Measurements from ENCODE around the gene FBXO31.

The FBXO31 gene

DNA sequence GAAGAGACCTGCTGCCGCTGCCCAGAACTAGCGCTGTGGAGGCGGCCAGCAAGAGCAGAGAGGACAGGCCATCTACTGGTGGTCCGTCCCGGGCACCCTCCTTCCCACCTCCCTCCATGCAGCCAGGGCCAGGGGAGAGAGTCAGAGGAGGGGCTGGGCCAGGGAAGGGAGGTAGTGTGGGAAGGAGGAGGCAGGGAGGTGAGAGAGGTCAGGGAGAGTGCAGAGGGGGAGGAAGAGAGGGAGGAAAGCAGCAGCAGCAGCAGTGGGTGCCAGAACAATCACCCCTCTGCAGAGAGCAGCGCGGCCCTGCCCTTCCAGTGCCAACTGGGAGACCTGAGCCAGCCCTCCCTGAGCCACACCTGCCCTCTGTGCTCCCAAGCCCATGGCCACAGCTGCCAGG lies 73.0 kb downstream of the FBXO31 start:
- no peaks in the 10 kb centered on the region for H3K9me3 ChIP-seq (ENCODE audit: low read length)
- H3K79me2 ChIP-seq (ENCODE audit: insufficient read depth, low read length) = no peaks in the 10 kb centered on the region
- no peak overlapping the region for H3K4me3 ChIP-seq (ENCODE audit: low read depth, low read length, poor library complexity, severe bottlenecking)
- H3K4me1 ChIP-seq (ENCODE audit: insufficient read depth, low read length, severe bottlenecking) = no peaks in the 10 kb centered on the region
- H2AFZ ChIP-seq (ENCODE audit: low read length) = no peak overlapping the region
- H3K9ac ChIP-seq (ENCODE audit: low read length) = no peak overlapping the region
- no peak overlapping the region for H3K4me2 ChIP-seq (ENCODE audit: low read length)
- no peaks in the 10 kb centered on the region for H3K27me3 ChIP-seq (ENCODE audit: insufficient read depth, low read length)
- H3K36me3 ChIP-seq (ENCODE audit: insufficient read depth, low read length) = no peaks in the 10 kb centered on the region; the same call in 1 of the 2 replicates
- H3K9me2 ChIP-seq (ENCODE audit: low read depth, low read length) = no peaks in the 10 kb centered on the region
- H3K27ac ChIP-seq (ENCODE audit: low read depth, low read length, poor library complexity, severe bottlenecking) = no peak overlapping the region
- no peaks in the 10 kb centered on the region for H4K20me1 ChIP-seq (ENCODE audit: insufficient read depth, low read length)
- no peaks in the 10 kb centered on the region for H3F3A ChIP-seq (ENCODE audit: insufficient read depth, low read length)
- TF ChIP-seq EZH2 (IDR thresholded peaks at IDR 0.05; ENCODE audit: borderline replicate concordance, low read length) = no peak
- TF ChIP-seq, protein P1, sequence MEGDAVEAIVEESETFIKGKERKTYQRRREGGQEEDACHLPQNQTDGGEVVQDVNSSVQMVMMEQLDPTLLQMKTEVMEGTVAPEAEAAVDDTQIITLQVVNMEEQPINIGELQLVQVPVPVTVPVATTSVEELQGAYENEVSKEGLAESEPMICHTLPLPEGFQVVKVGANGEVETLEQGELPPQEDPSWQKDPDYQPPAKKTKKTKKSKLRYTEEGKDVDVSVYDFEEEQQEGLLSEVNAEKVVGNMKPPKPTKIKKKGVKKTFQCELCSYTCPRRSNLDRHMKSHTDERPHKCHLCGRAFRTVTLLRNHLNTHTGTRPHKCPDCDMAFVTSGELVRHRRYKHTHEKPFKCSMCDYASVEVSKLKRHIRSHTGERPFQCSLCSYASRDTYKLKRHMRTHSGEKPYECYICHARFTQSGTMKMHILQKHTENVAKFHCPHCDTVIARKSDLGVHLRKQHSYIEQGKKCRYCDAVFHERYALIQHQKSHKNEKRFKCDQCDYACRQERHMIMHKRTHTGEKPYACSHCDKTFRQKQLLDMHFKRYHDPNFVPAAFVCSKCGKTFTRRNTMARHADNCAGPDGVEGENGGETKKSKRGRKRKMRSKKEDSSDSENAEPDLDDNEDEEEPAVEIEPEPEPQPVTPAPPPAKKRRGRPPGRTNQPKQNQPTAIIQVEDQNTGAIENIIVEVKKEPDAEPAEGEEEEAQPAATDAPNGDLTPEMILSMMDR (IDR thresholded peaks at IDR 0.05; ENCODE audit: low read length) = no peak

DNA sequence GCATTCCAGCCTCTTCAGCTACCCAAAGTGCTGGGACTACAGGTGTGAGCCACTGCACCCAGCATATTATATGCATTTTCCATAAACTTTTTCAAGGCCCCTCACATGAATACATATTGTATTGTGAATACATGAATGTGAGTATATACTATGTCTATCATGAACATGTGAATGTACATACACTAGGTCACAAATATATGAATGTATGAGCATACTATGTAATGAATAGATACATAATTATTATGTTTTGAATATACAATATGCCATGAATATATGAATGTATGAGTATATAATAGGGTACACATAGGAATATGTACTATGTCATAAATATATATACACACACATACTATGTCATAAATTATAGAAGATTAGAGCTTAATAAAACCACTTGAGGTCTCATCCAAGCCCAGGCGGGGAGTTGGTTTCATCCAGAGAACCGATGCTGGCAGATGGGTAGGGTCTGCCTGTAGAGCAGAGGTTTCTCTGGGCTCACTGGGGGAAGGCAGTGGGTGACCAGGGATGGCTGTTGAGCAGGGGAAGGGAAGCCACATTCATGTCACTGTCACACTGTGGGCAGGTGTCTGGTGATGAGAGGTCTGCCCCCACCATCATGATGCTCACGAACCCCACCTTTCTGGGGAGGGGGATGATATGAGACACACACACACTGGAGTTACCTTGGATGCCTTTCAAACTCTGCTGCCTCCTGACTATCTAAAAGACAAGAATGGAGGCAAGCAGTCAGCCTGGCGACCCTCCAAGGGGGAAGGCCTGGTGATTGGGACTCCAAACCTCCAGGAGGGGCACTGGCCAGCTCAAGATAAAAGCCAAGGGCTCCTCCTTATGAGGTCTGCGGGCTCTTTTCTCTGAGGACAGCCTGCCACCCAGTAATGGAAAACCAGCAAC lies 73.7 kb downstream of the FBXO31 start:
- Histone ChIP-seq H3K9me2 (ENCODE audit: low read depth, low read length) (no peaks in the 10 kb centered on the region), H3K4me2 (ENCODE audit: low read length) (no peak overlapping the region), H3F3A (ENCODE audit: insufficient read depth, low read length) (no peaks in the 10 kb centered on the region), H3K9ac (ENCODE audit: low read length) (no peak overlapping the region), H3K27ac (ENCODE audit: low read depth, low read length, poor library complexity, severe bottlenecking) (no peak overlapping the region), H4K20me1 (ENCODE audit: insufficient read depth, low read length) (no peaks in the 10 kb centered on the region), H2AFZ (ENCODE audit: low read length) (no peak overlapping the region), H3K36me3 (ENCODE audit: insufficient read depth, low read length) (no peaks in the 10 kb centered on the region; the same call in 1 of the 2 replicates), H3K9me3 (ENCODE audit: low read length) (no peaks in the 10 kb centered on the region), H3K4me1 (ENCODE audit: insufficient read depth, low read length, severe bottlenecking) (no peaks in the 10 kb centered on the region), H3K4me3 (ENCODE audit: low read depth, low read length, poor library complexity, severe bottlenecking) (no peak overlapping the region), H3K27me3 (ENCODE audit: insufficient read depth, low read length) (no peaks in the 10 kb centered on the region), H3K79me2 (ENCODE audit: insufficient read depth, low read length) (no peaks in the 10 kb centered on the region)
- TF ChIP-seq, protein P1 (IDR thresholded peaks at IDR 0.05; ENCODE audit: low read length) = no peak
- TF ChIP-seq EZH2 (IDR thresholded peaks at IDR 0.05; ENCODE audit: borderline replicate concordance, low read length) = no peak

DNA sequence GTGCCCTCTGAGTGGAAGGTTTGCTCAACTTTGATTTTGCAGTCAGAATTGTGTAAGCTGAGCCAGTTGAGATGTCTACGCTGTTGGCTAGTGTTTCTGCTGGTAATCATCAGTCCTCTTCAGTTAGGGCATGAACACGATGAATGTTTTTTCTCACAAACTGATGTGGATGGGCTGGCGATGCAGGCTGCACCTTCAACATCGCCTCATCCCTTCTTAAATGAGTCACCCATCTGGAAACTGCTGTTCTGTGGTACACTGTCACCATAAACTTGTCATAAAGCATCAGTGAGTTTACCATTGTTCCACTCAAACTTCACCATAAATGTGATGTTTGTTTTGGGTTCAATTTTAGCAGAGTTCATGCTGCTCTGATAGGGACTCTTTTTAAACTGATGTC lies 74.8 kb downstream of the FBXO31 start:
- no peaks in the 10 kb centered on the region for H3K4me1 ChIP-seq (ENCODE audit: insufficient read depth, low read length, severe bottlenecking)
- TF ChIP-seq, protein P1 (IDR thresholded peaks at IDR 0.05; ENCODE audit: low read length) = no peak
- TF ChIP-seq EZH2 (IDR thresholded peaks at IDR 0.05; ENCODE audit: borderline replicate concordance, low read length) = no peak
- no peaks in the 10 kb centered on the region for H3K9me2 ChIP-seq (ENCODE audit: low read depth, low read length)
- no peaks in the 10 kb centered on the region for H3K36me3 ChIP-seq (ENCODE audit: insufficient read depth, low read length)
- H3K27ac ChIP-seq (ENCODE audit: low read depth, low read length, poor library complexity, severe bottlenecking) = no peak overlapping the region
- no peaks in the 10 kb centered on the region for H3F3A ChIP-seq (ENCODE audit: insufficient read depth, low read length)
- no peaks in the 10 kb centered on the region for H3K79me2 ChIP-seq (ENCODE audit: insufficient read depth, low read length)
- H3K4me3 ChIP-seq (ENCODE audit: low read depth, low read length, poor library complexity, severe bottlenecking) = no peak overlapping the region
- no peak overlapping the region for H3K9ac ChIP-seq (ENCODE audit: low read length)
- no peak overlapping the region for H3K4me2 ChIP-seq (ENCODE audit: low read length)
- no peaks in the 10 kb centered on the region for H4K20me1 ChIP-seq (ENCODE audit: insufficient read depth, low read length)
- H3K27me3 ChIP-seq (ENCODE audit: insufficient read depth, low read length) = no peaks in the 10 kb centered on the region
- H2AFZ ChIP-seq (ENCODE audit: low read length) = no peak overlapping the region
- H3K9me3 ChIP-seq (ENCODE audit: low read length) = no peaks in the 10 kb centered on the region
